GM19397 (cell line): ENCODE measurements around the gene ALDH8A1.

Source experiments
- ATAC-seq: cut with Tn5 transposase; IDR thresholded peaks from one replicate; pipeline ENCODE4 v1.9.1; 2021; ENCODE audit warnings: mild to moderate bottlenecking, moderate library complexity; ENCODE audit not compliant: unreplicated experiment

Gene ALDH8A1

DNA sequence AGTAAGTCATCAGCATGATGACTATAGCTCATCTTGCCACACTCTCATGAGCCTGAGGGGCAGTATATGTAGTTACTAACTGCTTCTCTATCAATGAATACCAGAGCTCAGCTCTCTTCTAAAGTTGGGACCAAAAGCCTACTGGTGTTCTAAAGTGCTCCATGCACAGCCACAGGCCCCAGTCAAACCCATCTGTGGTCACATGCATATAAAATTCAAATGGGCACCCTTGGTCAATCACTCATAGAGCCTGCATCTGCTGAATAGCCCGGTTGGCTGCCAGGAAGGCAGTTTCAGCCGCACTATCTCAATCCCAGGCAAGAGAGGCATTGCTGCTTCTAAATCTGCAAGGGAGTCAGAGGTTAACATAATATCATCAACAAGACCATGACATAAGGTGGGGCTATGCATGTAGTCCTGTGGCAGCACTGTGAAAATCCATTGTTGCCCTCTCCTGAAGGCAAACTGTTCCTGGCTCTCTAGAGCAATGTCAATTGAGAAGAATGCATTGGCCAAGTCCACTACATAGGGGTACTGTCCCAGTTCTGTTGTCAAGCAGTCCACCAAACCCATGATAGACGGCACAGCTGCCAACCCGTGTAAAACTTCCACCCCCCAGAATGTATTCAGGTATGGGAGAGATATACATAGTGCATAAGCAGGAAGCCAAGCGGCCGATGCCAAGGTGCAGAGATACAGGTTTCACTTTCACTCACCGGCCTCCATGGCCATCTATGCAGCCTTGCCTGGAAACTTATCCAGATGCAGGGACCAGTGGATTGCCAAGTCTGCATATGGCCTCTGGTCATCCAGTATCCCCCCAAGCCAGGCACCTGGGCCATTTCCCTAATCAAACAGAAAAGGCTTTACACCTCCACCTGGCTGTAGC is 76.2 kb downstream of the ALDH8A1 start:
- ATAC-seq, result peak; percentile 38

DNA sequence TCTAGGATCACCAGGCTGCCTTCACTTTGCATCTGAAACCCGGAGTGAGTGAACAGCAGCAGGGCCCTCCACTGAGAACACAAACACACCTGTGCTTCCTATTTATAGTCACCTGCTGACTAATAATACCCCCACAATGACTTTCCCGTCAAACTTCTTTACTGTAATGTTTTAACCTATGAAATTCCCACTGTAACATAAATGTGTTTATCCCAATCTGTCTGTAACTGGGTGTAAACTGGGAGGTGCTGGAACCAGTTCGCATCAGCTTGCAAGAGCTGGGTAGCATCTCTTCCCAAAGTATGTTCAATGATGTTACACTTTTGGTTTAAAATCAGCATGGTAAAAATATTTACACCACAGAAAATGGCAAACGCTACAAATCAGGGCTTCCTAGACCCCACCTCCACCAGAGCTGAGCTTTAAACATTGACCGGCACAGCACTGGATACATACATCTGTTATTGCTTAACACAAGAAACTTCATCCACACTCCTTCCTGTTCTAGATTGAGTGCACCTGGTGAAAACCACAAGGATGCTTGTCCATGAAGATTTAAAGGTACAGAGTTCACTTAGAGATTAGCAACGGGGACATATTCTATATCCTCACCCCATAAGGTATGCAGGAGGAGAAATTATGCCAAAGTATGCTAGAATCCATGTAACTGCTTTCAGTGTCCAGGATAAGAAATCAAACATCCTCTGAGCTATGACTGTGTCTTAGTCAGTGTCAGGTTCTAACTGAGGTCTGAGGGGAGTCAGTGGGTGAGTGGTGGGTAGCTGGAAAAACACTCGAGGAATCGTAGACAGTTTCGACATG is 79.0 kb downstream of the ALDH8A1 start:
- peak; percentile 82 for ATAC-seq

DNA sequence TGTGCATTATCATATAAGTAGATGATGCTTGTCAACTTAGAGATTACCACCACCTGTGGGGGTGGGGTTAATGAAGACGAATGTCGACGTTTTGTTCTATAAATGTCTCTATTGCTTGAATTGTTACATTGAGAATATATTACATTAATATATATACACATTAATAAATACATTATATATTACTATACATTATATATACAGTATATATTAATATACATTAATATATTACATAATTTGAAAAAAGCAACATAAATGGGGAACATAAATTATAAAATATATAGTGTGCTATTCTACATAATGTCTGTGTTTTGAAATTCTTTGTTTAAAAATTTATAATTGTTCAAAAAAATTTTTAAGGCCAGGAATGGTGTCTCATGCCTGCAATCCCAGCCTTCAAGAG is 81.1 kb downstream of the ALDH8A1 start:
- no peak for ATAC-seq
